MM.1S (cell line): ENCODE results near the gene TMEM167B.

Experiments
- CTCF ChIP-seq: fragments of 300-600 bp; sonication (generic); IDR thresholded peaks from 2 replicates; pipeline ENCODE4 v1.5.1; 2016; ENCODE audit warnings: antibody characterized with exemption, low read length, mixed read lengths
- EZH2 ChIP-seq: fragments of 300-600 bp; sonication (generic); optimal IDR thresholded peaks from 2 replicates; pipeline ENCODE3; 2017; ENCODE audit warnings: low read depth, mild to moderate bottlenecking, antibody characterized with exemption, low read length, mixed read lengths
- EZH2phosphoT487 ChIP-seq: fragments of 300-600 bp; sonication (generic); IDR thresholded peaks from 2 replicates; pipeline ENCODE4 v1.6.1; 2018; ENCODE audit warnings: antibody characterized with exemption, low read length

GRCh38 chr1:109060707-109061106, 29.9 kb upstream of the TMEM167B start:
- no peak for TF ChIP-seq CTCF
- TF ChIP-seq EZH2phosphoT487, result no peak
- TF ChIP-seq EZH2, result no peak
